ENCODE results near the gene MYO16.

The MYO16 gene

GRCh38 chr13:108711386-108711785 lies 82.0 kb downstream of the MYO16 start:
- Histone ChIP-seq H3K4me1 (ENCODE audit: insufficient read depth, low read length, poor library complexity, severe bottlenecking) (no peaks in the 10 kb centered on the region), H3K4me2 (ENCODE audit: low read depth, low read length, poor library complexity, severe bottlenecking) (no peak overlapping the region), H3K36me3 (ENCODE audit: insufficient read depth, low read length) (no peaks in the 10 kb centered on the region), H3F3A (ENCODE audit: low read depth) (no peaks in the 10 kb centered on the region), H3K9me2 (replicated peaks; ENCODE audit: low read depth, low read length) (no peaks in the 10 kb centered on the region), H4K20me1 (ENCODE audit: insufficient read depth, low read length, poor library complexity, severe bottlenecking) (no peaks in the 10 kb centered on the region), H3K27me3 (ENCODE audit: insufficient read depth, low read length, poor library complexity, severe bottlenecking) (no peaks in the 10 kb centered on the region), H3K4me3 (ENCODE audit: low read length, poor library complexity, severe bottlenecking) (no peak overlapping the region), H2AFZ (ENCODE audit: low read length) (no peak overlapping the region), H3K9me3 (ENCODE audit: insufficient read depth, low read depth, low read length) (0 out of 2 replicates have a peak, but pooled peaks cover 3% of the 10 kb centered on the region), H3K79me2 (ENCODE audit: insufficient read depth, low read length) (no peaks in the 10 kb centered on the region), H3K9ac (ENCODE audit: low read depth, low read length, poor library complexity, severe bottlenecking) (no peak overlapping the region)
- TF ChIP-seq CTCF (conservative IDR thresholded peaks at IDR 0.05; ENCODE audit: low read length) (no peak), EZH2phosphoT487 (IDR thresholded peaks at IDR 0.05; ENCODE audit: borderline replicate concordance) (no peak)

DNA sequence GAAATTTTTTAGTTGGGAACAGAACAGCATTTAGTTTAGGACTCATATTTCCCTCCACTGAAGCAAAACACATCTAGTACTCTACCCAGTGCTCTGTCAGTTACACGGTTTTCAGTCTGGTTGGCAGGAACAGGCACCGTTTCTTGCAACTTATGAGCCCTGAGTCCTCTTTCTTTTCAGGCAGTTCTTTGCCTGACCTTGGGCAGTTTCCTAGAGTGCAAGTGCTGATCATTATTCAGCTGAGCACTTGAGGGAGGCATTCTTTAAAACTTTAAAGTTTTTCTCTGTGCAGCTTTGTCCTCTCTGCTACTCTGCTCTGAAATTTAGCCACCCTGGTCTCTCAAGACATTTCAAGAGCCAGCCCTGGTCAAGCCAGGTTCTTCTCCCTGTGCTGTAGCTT lies 96.1 kb downstream of the MYO16 start:
- Histone ChIP-seq H2AFZ (ENCODE audit: low read length) (no peak overlapping the region), H3K4me3 (ENCODE audit: low read length, poor library complexity, severe bottlenecking) (no peak overlapping the region), H3K9ac (ENCODE audit: low read depth, low read length, poor library complexity, severe bottlenecking) (no peak overlapping the region), H3F3A (ENCODE audit: low read depth) (no peaks in the 10 kb centered on the region), H3K9me2 (replicated peaks; ENCODE audit: low read depth, low read length) (no peaks in the 10 kb centered on the region), H3K36me3 (ENCODE audit: insufficient read depth, low read length) (no peaks in the 10 kb centered on the region), H4K20me1 (ENCODE audit: insufficient read depth, low read length, poor library complexity, severe bottlenecking) (no peaks in the 10 kb centered on the region), H3K27me3 (ENCODE audit: insufficient read depth, low read length, poor library complexity, severe bottlenecking) (no peaks in the 10 kb centered on the region), H3K9me3 (ENCODE audit: insufficient read depth, low read depth, low read length) (no peaks in the 10 kb centered on the region), H3K4me1 (ENCODE audit: insufficient read depth, low read length, poor library complexity, severe bottlenecking) (no peaks in the 10 kb centered on the region), H3K4me2 (ENCODE audit: low read depth, low read length, poor library complexity, severe bottlenecking) (no peak overlapping the region), H3K79me2 (ENCODE audit: insufficient read depth, low read length) (no peaks in the 10 kb centered on the region)
- TF ChIP-seq EZH2phosphoT487 (IDR thresholded peaks at IDR 0.05; ENCODE audit: borderline replicate concordance) (no peak), CTCF (conservative IDR thresholded peaks at IDR 0.05; ENCODE audit: low read length) (no peak)

GRCh38 chr13:108728370-108728769 lies 99.0 kb downstream of the MYO16 start:
- H3K4me1 ChIP-seq (ENCODE audit: insufficient read depth, low read length, poor library complexity, severe bottlenecking) = no peaks in the 10 kb centered on the region
- no peak overlapping the region for H3K4me2 ChIP-seq (ENCODE audit: low read depth, low read length, poor library complexity, severe bottlenecking)
- H3K9ac ChIP-seq (ENCODE audit: low read depth, low read length, poor library complexity, severe bottlenecking) = no peak overlapping the region
- H2AFZ ChIP-seq (ENCODE audit: low read length) = no peak overlapping the region
- H3K9me2 ChIP-seq (replicated peaks; ENCODE audit: low read depth, low read length) = no peaks in the 10 kb centered on the region
- H4K20me1 ChIP-seq (ENCODE audit: insufficient read depth, low read length, poor library complexity, severe bottlenecking) = no peaks in the 10 kb centered on the region
- H3K79me2 ChIP-seq (ENCODE audit: insufficient read depth, low read length) = no peaks in the 10 kb centered on the region
- no peaks in the 10 kb centered on the region for H3K36me3 ChIP-seq (ENCODE audit: insufficient read depth, low read length)
- TF ChIP-seq EZH2phosphoT487 (IDR thresholded peaks at IDR 0.05; ENCODE audit: borderline replicate concordance) (no peak), CTCF (conservative IDR thresholded peaks at IDR 0.05; ENCODE audit: low read length) (peak; percentile 10; the same call in 1 of the 2 replicates)
- no peaks in the 10 kb centered on the region for H3K9me3 ChIP-seq (ENCODE audit: insufficient read depth, low read depth, low read length)
- no peaks in the 10 kb centered on the region for H3F3A ChIP-seq (ENCODE audit: low read depth)
- no peak overlapping the region for H3K4me3 ChIP-seq (ENCODE audit: low read length, poor library complexity, severe bottlenecking)
- no peaks in the 10 kb centered on the region for H3K27me3 ChIP-seq (ENCODE audit: insufficient read depth, low read length, poor library complexity, severe bottlenecking)
